HepG2 (cell line): Measurements from ENCODE around the gene TEX14. TPM values are rescaled to one million over a fixed set of nuclear protein-coding genes. Genes with fewer than 3 reads are reported as not detected.

Experiments
- DR1 ChIP-seq: sonication (generic); formaldehyde crosslinking; IDR thresholded peaks from 2 replicates; pipeline ENCODE4 v1.8.0; 2021; ENCODE audit warnings: mild to moderate bottlenecking, missing genetic modification reagents, inconsistent platforms
- MTA1 ChIP-seq: sonication (generic); formaldehyde crosslinking; IDR thresholded peaks from 2 replicates; pipeline ENCODE4 v1.4.0; 2020; ENCODE audit warnings: missing genetic modification reagents, mild to moderate bottlenecking, borderline replicate concordance
- MXI1 ChIP-seq: IDR thresholded peaks from 3 replicates; pipeline ENCODE4 v1.6.1; 2012; ENCODE audit warnings: low read depth, low read length, inconsistent platforms, borderline replicate concordance
- NFRKB ChIP-seq: fragments of 450-650 bp; IDR thresholded peaks from 2 replicates; pipeline ENCODE4 v1.6.1; 2017
- SALL1 ChIP-seq: sonication (generic); formaldehyde crosslinking; IDR thresholded peaks from 2 replicates; pipeline ENCODE4 v1.8.0; 2022; ENCODE audit warnings: mild to moderate bottlenecking, missing genetic modification reagents
- STAG1 ChIP-seq: sonication (generic); formaldehyde crosslinking; IDR thresholded peaks from 2 replicates; pipeline ENCODE4 v1.4.0; 2020; ENCODE audit warnings: missing genetic modification reagents
- TFAP4 ChIP-seq: sonication (generic); IDR thresholded peaks from 2 replicates; pipeline ENCODE4 v1.6.1; 2016; ENCODE audit warnings: low read depth, borderline replicate concordance
- THYN1 ChIP-seq: sonication (generic); formaldehyde crosslinking; IDR thresholded peaks from 2 replicates; pipeline ENCODE4 v1.8.1; 2023; ENCODE audit warnings: low read depth, mild to moderate bottlenecking, moderate library complexity, missing genetic modification reagents, borderline replicate concordance
- ZFP36 ChIP-seq: fragments of 150-350 bp; IDR thresholded peaks from 2 replicates; pipeline ENCODE4 v1.6.1; 2018; ENCODE audit warnings: borderline replicate concordance, low read length, low read depth; ENCODE audit not compliant: partially characterized antibody
- ZFP91 ChIP-seq: sonication (generic); formaldehyde crosslinking; IDR thresholded peaks from 2 replicates; pipeline ENCODE4 v1.9.0; 2022; ENCODE audit warnings: missing genetic modification reagents, mild to moderate bottlenecking, borderline replicate concordance
- ZNF256 ChIP-seq: sonication (generic); formaldehyde crosslinking; conservative IDR thresholded peaks from 2 replicates; pipeline ENCODE4 v1.4.0; 2020; ENCODE audit warnings: missing genetic modification reagents
- ZNF335 ChIP-seq: sonication (generic); formaldehyde crosslinking; IDR thresholded peaks from 2 replicates; pipeline ENCODE4 v1.4.0; 2020; ENCODE audit warnings: missing genetic modification reagents
- ZNF616 ChIP-seq: sonication (generic); formaldehyde crosslinking; IDR thresholded peaks from 2 replicates; pipeline ENCODE4 v1.5.0; 2020; ENCODE audit warnings: low read depth, mild to moderate bottlenecking, missing genetic modification reagents
- ZNF629 ChIP-seq: sonication (generic); formaldehyde crosslinking; conservative IDR thresholded peaks from 2 replicates; pipeline ENCODE4 v1.5.0; 2020; ENCODE audit warnings: missing genetic modification reagents
- ZSCAN22 ChIP-seq: sonication (generic); formaldehyde crosslinking; IDR thresholded peaks from 2 replicates; pipeline ENCODE4 v1.4.0; 2020; ENCODE audit warnings: mild to moderate bottlenecking, missing genetic modification reagents
- polyA plus RNA-seq, 8 experiments: library from polyadenylated mRNA; depleted of rRNA in 3 of 8; stranded (reverse) in 7 of 8; unstranded in 1 of 8; fragments of >200 nt; fragmentation: Illumina TruSeq in 4 of 8; extraction: Trizol in 4 of 8; gene quantifications; 2 replicates each; pipeline versions ENCODE4 v1.2.1 to v1.2.3, GENCODE V29; 2011 to 2016; ENCODE audit warnings: low read depth in 4 of 8, missing spikeins in 1 of 8, mixed read lengths in 1 of 8; ENCODE audit not compliant: insufficient read depth in 1 of 8
- total RNA-seq, 5 experiments: library from RNA; depleted of rRNA; stranded (reverse); fragments of >200 nt; fragmentation: Illumina TruSeq; extraction: Trizol; gene quantifications; 2 replicates each; pipeline ENCODE4 v1.2.3, GENCODE V29; 2016; ENCODE audit warnings: low read depth in 1 of 5
- TF ChIP-seq, protein P1 (sequence below): sonication (generic); formaldehyde crosslinking; IDR thresholded peaks from 2 replicates; pipeline ENCODE4 v1.4.0; 2020; ENCODE audit warnings: mild to moderate bottlenecking, missing genetic modification reagents
- TF ChIP-seq, protein P2 (sequence below): sonication (generic); formaldehyde crosslinking; IDR thresholded peaks from 2 replicates; pipeline ENCODE4 v1.4.0; 2020; ENCODE audit warnings: low read depth, missing genetic modification reagents
- TF ChIP-seq, protein P3 (sequence below): conservative IDR thresholded peaks from 2 replicates; pipeline ENCODE4 v1.6.1; 2018; ENCODE audit warnings: missing genetic modification reagents
- TF ChIP-seq, protein P4 (sequence below): sonication (generic); formaldehyde crosslinking; IDR thresholded peaks from 2 replicates; pipeline ENCODE4 v1.5.1; 2020; ENCODE audit warnings: mild to moderate bottlenecking, moderate library complexity, missing genetic modification reagents

TEX14 gene
- total and polyA plus RNA-seq, 2 of the 13 experiments (the other 11 are each of a cell fraction or from before 2014, with no cell fraction given): 0.04 to 0.07 TPM

DNA sequence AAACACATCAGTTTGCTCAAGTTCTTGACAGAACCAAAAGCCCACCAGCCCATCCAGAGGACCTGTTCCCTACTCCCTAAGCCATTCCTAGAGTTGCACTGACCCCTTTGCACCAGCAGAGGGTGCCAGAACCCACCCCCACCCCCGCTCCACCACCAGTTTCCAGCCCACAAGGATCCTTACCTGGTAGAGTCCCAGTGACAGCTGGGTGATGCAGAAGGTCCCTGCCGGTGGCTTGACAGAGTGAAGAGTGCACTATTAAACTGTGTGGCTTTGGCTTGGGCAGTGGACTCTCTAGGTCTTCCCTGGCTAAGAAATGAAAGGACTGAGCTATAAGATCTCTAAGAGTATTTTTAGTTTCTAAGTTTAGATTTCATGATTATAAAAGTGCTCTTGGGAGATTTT is 104.1 kb downstream of the TEX14 start (continued):
- TF ChIP-seq, protein P1, sequence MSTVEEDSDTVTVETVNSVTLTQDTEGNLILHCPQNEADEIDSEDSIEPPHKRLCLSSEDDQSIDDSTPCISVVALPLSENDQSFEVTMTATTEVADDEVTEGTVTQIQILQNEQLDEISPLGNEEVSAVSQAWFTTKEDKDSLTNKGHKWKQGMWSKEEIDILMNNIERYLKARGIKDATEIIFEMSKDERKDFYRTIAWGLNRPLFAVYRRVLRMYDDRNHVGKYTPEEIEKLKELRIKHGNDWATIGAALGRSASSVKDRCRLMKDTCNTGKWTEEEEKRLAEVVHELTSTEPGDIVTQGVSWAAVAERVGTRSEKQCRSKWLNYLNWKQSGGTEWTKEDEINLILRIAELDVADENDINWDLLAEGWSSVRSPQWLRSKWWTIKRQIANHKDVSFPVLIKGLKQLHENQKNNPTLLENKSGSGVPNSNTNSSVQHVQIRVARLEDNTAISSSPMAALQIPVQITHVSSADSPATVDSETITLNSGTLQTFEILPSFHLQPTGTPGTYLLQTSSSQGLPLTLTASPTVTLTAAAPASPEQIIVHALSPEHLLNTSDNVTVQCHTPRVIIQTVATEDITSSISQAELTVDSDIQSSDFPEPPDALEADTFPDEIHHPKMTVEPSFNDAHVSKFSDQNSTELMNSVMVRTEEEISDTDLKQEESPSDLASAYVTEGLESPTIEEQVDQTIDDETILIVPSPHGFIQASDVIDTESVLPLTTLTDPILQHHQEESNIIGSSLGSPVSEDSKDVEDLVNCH (CRISPR knock-in tag): no peak
- TF ChIP-seq ZFP36: peak; percentile 19
- TF ChIP-seq, protein P2, sequence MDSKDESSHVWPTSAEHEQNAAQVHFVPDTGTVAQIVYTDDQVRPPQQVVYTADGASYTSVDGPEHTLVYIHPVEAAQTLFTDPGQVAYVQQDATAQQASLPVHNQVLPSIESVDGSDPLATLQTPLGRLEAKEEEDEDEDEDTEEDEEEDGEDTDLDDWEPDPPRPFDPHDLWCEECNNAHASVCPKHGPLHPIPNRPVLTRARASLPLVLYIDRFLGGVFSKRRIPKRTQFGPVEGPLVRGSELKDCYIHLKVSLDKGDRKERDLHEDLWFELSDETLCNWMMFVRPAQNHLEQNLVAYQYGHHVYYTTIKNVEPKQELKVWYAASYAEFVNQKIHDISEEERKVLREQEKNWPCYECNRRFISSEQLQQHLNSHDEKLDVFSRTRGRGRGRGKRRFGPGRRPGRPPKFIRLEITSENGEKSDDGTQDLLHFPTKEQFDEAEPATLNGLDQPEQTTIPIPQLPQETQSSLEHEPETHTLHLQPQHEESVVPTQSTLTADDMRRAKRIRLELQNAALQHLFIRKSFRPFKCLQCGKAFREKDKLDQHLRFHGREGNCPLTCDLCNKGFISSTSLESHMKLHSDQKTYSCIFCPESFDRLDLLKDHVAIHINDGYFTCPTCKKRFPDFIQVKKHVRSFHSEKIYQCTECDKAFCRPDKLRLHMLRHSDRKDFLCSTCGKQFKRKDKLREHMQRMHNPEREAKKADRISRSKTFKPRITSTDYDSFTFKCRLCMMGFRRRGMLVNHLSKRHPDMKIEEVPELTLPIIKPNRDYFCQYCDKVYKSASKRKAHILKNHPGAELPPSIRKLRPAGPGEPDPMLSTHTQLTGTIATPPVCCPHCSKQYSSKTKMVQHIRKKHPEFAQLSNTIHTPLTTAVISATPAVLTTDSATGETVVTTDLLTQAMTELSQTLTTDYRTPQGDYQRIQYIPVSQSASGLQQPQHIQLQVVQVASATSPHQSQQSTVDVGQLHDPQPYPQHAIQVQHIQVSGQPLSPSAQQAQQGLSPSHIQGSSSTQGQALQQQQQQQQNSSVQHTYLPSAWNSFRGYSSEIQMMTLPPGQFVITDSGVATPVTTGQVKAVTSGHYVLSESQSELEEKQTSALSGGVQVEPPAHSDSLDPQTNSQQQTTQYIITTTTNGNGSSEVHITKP (CRISPR knock-in tag): 0 out of 2 replicates have a peak, but pooled peaks have one; percentile 32
- TF ChIP-seq, protein P3, sequence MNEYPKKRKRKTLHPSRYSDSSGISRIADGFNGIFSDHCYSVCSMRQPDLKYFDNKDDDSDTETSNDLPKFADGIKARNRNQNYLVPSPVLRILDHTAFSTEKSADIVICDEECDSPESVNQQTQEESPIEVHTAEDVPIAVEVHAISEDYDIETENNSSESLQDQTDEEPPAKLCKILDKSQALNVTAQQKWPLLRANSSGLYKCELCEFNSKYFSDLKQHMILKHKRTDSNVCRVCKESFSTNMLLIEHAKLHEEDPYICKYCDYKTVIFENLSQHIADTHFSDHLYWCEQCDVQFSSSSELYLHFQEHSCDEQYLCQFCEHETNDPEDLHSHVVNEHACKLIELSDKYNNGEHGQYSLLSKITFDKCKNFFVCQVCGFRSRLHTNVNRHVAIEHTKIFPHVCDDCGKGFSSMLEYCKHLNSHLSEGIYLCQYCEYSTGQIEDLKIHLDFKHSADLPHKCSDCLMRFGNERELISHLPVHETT (CRISPR knock-in tag): no peak
- TF ChIP-seq THYN1: no peak
- TF ChIP-seq, protein P4, sequence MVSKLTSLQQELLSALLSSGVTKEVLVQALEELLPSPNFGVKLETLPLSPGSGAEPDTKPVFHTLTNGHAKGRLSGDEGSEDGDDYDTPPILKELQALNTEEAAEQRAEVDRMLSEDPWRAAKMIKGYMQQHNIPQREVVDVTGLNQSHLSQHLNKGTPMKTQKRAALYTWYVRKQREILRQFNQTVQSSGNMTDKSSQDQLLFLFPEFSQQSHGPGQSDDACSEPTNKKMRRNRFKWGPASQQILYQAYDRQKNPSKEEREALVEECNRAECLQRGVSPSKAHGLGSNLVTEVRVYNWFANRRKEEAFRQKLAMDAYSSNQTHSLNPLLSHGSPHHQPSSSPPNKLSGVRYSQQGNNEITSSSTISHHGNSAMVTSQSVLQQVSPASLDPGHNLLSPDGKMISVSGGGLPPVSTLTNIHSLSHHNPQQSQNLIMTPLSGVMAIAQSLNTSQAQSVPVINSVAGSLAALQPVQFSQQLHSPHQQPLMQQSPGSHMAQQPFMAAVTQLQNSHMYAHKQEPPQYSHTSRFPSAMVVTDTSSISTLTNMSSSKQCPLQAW (CRISPR knock-in tag): peak; percentile 39; the same call in 1 of the 2 replicates
- TF ChIP-seq DR1 (CRISPR knock-in tag): no peak
- TF ChIP-seq TFAP4: peak; percentile 20; the same call in 1 of the 2 replicates
- TF ChIP-seq NFRKB: no peak
- no peak for TF ChIP-seq ZFP91 (CRISPR knock-in tag)
- no peak for TF ChIP-seq ZNF629 (CRISPR knock-in tag)
- TF ChIP-seq SALL1 (CRISPR knock-in tag): 0 out of 2 replicates have a peak, but pooled peaks have one; percentile 37
- TF ChIP-seq MTA1 (CRISPR knock-in tag): no peak
- TF ChIP-seq MXI1: peak; percentile 53; the same call in 2 of the 3 replicates
- TF ChIP-seq ZNF256: no peak
- TF ChIP-seq ZNF616 (CRISPR knock-in tag): no peak
- no peak for TF ChIP-seq ZSCAN22 (CRISPR knock-in tag)
- no peak for TF ChIP-seq ZNF335 (CRISPR knock-in tag)
- peak; percentile 79 for TF ChIP-seq STAG1 (CRISPR knock-in tag)
